Suprapubic skin (tissue), 4 donors: ENCODE measurements around the gene GON4L. TPM values are rescaled to one million over a fixed set of nuclear protein-coding genes. Genes with fewer than 3 reads are reported as not detected.
"Not testable (repeated sequence)": the region's sequence is repeated elsewhere in the genome, so short reads cannot be mapped to it uniquely, and the experiment has no call there.

Experiments
- DNase-seq, 2 donors: peaks; one replicate each; pipeline ENCODE4 v3.0.0-alpha.2; 2019; ENCODE audit warnings: low spot score in 2 of 2
- H3K27ac ChIP-seq: fragments of 200-600 bp; sonication (generic); one replicate; pipeline ENCODE4 v1.5.1; 2019
- H3K27me3 ChIP-seq: fragments of 200-600 bp; sonication (generic); one replicate; pipeline ENCODE4 v1.5.1; 2019
- H3K36me3 ChIP-seq: fragments of 200-600 bp; sonication (generic); one replicate; pipeline ENCODE4 v1.5.1; 2019
- H3K4me1 ChIP-seq: fragments of 200-600 bp; sonication (generic); one replicate; pipeline ENCODE4 v1.5.1; 2019
- H3K4me3 ChIP-seq: fragments of 200-600 bp; sonication (generic); one replicate; pipeline ENCODE4 v1.5.1; 2019; ENCODE audit warnings: mild to moderate bottlenecking
- H3K9me3 ChIP-seq: fragments of 200-600 bp; sonication (generic); one replicate; pipeline ENCODE4 v1.5.1; 2019
- EP300 ChIP-seq: sonication (generic); formaldehyde crosslinking; IDR thresholded peaks from one replicate; pipeline ENCODE4 v1.6.1; 2017; ENCODE audit warnings: antibody characterized with exemption
- POLR2A ChIP-seq, 2 donors: fragments of 450-650 bp; IDR thresholded peaks; one replicate each; pipeline ENCODE4 v1.6.1; 2017; ENCODE audit warnings: antibody characterized with exemption in 2 of 2, mild to moderate bottlenecking in 2 of 2, moderate library complexity in 2 of 2
- POLR2AphosphoS5 ChIP-seq, 3 donors: sonication (generic); formaldehyde crosslinking; IDR thresholded peaks; one replicate each; pipeline ENCODE4 v1.6.1; 2017; ENCODE audit warnings: antibody characterized with exemption in 3 of 3
- WGBS: methylation state at CpG from one replicate; pipeline ENCODE4 v1.1.5; 2018; 5-methylcytosine and 5-hydroxymethylcytosine counted together
- total RNA-seq, 4 donors: library from RNA; depleted of rRNA; stranded (reverse); fragments of >200 nt; gene quantifications; one replicate each; pipeline ENCODE4 v1.1.0, GENCODE V29; 2016
- TF ChIP-seq, protein P1 (sequence below), 2 donors: fragments of 200-600 bp in 1 of 2; fragments of 450-650 bp in 1 of 2; sonication (generic) in 1 of 2; IDR thresholded peaks; one replicate each; pipeline ENCODE4 v1.5.1; 2016 to 2019; ENCODE audit warnings: antibody characterized with exemption in 2 of 2, mild to moderate bottlenecking in 1 of 2, moderate library complexity in 1 of 2

GON4L gene
- total RNA-seq, 4 donors from 2014 or later, result 27.5 to 82.6 (median 43.2) TPM

DNA sequence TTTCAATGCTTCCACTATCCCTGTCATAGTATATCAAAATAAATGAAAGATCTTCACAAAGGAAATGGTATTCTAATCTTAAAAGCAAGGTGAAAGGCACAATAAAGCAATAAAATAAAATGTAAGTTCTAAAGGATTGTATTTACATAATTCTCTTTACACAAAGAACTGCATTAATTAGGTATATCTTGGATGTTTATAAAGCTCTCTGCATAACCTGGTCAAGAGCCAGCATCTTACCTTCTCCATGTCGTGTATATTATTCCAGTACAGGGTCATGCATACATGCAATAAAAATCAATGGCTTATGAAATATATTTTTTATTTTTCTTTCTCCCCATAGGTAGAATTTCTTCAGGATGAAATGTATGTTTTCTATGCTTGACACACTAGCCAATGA, 63.8 kb downstream of the GON4L start:
- DNase-seq, result no peak
- H3K4me3 ChIP-seq, result no peak overlapping the region
- H3K27ac ChIP-seq, result no peak overlapping the region
- 80% methylated on average over 1 of the region's 1 CpG for WGBS
- TF ChIP-seq, protein P1, sequence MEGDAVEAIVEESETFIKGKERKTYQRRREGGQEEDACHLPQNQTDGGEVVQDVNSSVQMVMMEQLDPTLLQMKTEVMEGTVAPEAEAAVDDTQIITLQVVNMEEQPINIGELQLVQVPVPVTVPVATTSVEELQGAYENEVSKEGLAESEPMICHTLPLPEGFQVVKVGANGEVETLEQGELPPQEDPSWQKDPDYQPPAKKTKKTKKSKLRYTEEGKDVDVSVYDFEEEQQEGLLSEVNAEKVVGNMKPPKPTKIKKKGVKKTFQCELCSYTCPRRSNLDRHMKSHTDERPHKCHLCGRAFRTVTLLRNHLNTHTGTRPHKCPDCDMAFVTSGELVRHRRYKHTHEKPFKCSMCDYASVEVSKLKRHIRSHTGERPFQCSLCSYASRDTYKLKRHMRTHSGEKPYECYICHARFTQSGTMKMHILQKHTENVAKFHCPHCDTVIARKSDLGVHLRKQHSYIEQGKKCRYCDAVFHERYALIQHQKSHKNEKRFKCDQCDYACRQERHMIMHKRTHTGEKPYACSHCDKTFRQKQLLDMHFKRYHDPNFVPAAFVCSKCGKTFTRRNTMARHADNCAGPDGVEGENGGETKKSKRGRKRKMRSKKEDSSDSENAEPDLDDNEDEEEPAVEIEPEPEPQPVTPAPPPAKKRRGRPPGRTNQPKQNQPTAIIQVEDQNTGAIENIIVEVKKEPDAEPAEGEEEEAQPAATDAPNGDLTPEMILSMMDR (IDR thresholded peaks at IDR 0.05), result no peak
- TF ChIP-seq EP300 (no peak), POLR2A (IDR thresholded peaks at IDR 0.05) (no peak), POLR2AphosphoS5 (IDR thresholded peaks at IDR 0.05) (no peak)
- H3K36me3 ChIP-seq, result peaks cover 56% of the 10 kb centered on the region
- H3K9me3 ChIP-seq, result no peaks in the 10 kb centered on the region
- H3K27me3 ChIP-seq, result no peaks in the 10 kb centered on the region
- H3K4me1 ChIP-seq, result no peaks in the 10 kb centered on the region

DNA sequence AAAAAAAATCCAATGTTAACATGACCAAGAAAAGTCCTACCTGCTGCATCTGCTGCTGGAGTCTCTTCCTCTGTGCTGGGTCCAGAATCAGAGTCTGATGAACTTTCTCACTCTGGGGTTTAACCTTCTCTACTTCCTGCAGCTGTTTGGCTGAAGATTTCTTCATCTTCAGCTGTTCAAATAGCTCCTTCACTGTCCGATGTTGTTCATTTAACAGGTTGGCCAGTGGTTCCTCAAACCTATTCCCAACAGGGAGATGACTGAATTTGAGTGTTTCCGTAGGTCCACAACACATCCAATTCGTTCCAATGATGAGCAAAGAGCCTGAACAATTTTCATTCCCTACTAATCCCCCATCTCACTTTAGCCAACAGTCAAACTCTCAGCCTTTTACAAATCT, 79.4 kb downstream of the GON4L start:
- DNase-seq, result no peak
- H3K36me3 ChIP-seq, result peaks cover 69% of the 10 kb centered on the region

DNA sequence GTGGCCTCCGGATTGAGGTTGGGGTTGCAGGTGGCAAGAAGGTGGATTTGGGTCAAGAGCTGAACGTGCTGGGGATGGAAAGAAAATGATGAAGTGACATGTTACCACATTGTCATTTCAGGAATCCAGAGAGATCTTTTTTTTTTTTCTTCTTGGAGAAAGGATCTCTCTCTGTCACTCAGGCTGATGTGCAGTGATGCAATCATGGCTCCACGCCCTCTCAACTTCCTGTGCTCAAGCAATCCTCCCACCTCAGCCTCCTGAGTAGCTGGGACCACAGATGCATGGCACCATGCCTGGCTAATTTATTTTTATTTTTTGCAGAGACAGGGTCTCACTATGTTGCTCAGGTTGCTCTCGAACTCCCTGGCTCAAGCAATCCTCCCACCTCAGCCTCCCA, 80.6 kb downstream of the GON4L start:
- no peak for TF ChIP-seq POLR2A (IDR thresholded peaks at IDR 0.05)
- TF ChIP-seq, protein P1 (IDR thresholded peaks at IDR 0.05), result no peak
- TF ChIP-seq EP300, result no peak
- TF ChIP-seq POLR2AphosphoS5 (IDR thresholded peaks at IDR 0.05), result no peak
- Histone ChIP-seq H3K36me3 (peaks cover 71% of the 10 kb centered on the region), H3K9me3 (no peaks in the 10 kb centered on the region), H3K27ac (no peak overlapping the region), H3K4me3 (no peak overlapping the region), H3K27me3 (no peaks in the 10 kb centered on the region), H3K4me1 (no peaks in the 10 kb centered on the region)
- WGBS, result 91% methylated on average over 4 of the region's 4 CpGs
- no peak for DNase-seq

More for the DNA sequence above, 79.4 kb downstream of the GON4L start:
- TF ChIP-seq, protein P1 (IDR thresholded peaks at IDR 0.05), result no peak
- TF ChIP-seq POLR2AphosphoS5 (IDR thresholded peaks at IDR 0.05), result no peak
- 93% methylated on average over 3 of the region's 3 CpGs for WGBS
- Histone ChIP-seq H3K27ac (no peak overlapping the region), H3K4me1 (no peaks in the 10 kb centered on the region), H3K27me3 (no peaks in the 10 kb centered on the region), H3K4me3 (no peak overlapping the region), H3K9me3 (no peaks in the 10 kb centered on the region)

DNA sequence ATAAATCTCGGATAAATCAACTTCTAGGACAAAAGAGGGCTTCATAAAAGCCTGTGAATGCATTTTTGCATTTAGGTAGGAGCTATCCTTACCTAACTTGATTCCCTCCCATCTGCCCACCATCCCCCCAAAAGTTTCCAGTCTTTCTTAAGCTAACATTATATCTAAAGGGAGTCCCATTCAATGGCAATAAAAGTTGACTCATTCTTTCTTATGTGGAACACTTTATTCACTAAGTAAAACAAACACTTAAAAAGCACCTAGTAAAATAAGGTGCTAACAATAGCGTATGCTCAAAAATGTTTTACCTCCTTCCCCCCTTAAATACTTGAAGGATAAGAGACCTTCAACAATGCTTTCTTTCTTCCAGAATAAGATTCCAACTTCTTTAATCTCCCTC, 83.8 kb downstream of the GON4L start:
- H3K4me3 ChIP-seq, result no peak overlapping the region

DNA sequence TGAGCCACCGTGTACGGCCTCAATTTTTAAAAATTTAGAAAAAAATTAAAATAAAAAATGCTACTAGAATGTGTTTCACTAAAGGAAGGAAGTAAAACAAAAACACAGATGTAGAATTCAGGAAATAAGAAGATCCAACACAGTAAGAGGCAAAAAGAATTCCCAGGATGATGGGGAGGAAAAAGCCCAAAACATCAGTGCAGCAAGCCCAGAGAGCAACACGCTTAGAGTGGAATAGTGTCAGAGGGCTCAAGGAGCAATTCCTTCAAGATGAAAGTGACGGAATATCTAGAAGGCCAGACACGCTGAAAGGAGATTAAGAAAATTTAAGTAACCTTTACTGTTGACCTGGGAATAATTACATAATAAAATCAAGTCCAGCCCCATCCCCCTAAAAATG, 87.8 kb downstream of the GON4L start:
- 93% methylated on average over 5 of the region's 5 CpGs for WGBS
- Histone ChIP-seq H3K4me3 (no peak overlapping the region), H3K27ac (no peak overlapping the region), H3K9me3 (no peaks in the 10 kb centered on the region), H3K27me3 (no peaks in the 10 kb centered on the region), H3K4me1 (no peaks in the 10 kb centered on the region), H3K36me3 (peaks cover 93% of the 10 kb centered on the region)
- DNase-seq, result no peak
- TF ChIP-seq, protein P1 (IDR thresholded peaks at IDR 0.05), result no peak
- TF ChIP-seq POLR2AphosphoS5 (IDR thresholded peaks at IDR 0.05), result no peak

More for the DNA sequence above, 83.8 kb downstream of the GON4L start:
- TF ChIP-seq POLR2A (IDR thresholded peaks at IDR 0.05) (no peak), EP300 (no peak), POLR2AphosphoS5 (IDR thresholded peaks at IDR 0.05) (no peak)
- TF ChIP-seq, protein P1 (IDR thresholded peaks at IDR 0.05), result no peak
- Histone ChIP-seq H3K27ac (no peak overlapping the region), H3K36me3 (peaks cover 92% of the 10 kb centered on the region), H3K27me3 (no peaks in the 10 kb centered on the region), H3K4me1 (no peaks in the 10 kb centered on the region), H3K9me3 (no peaks in the 10 kb centered on the region)
- DNase-seq, result no peak
- WGBS, result 81% methylated on average over 2 of the region's 2 CpGs

DNA sequence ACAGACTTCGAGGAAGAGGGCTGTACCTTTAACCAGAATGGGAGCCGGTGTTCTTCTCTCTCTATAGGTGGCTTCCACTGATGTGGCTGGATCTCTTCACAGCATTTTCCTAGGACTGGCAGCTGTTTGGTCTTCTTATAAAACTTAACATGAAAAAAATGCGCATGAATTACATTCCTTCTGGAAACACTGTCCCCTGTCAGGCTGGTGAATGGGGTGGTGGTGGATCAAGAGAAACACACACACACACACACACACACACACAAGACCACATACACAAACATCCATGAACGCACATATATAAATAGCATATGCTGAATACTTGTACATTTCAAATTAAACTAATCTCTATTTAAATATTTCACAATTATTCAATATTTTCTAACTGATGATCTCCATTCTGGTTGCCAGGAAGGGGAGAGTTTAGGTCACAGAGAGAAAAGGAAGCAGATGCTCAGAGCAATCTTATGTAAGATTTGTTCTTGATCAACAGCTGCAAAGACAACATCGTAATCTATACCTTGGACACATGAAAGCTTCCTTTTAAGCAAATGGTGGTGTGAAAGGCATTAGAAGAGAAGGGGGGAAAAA, 89.5 kb downstream of the GON4L start:
- not testable (repeated sequence) for H3K4me1 ChIP-seq, H3K9me3 ChIP-seq, H3K4me3 ChIP-seq, H3K27me3 ChIP-seq, DNase-seq, H3K27ac ChIP-seq
- peaks cover 97% of the 10 kb centered on the region for H3K36me3 ChIP-seq
- WGBS, result 90% methylated on average over 5 of the region's 5 CpGs

DNA sequence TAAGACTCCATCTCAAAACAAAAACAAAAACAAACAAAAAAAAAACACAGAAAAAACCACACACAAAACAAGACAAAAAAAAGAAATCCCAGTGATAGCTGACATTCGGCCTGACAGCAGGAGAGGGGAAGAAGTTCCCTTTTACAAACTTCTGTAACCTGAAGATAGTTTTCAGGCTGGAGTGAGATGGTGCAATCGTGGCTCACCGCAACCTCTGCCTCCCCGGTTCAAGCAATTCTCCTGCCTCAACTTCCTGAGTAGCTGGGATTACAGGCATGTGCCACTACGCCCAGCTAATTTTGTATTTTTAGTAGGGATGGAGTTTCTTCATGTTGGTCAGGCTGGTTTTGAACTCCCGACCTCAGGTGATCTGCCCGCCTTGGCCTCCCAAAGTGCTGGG, 93.0 kb downstream of the GON4L start:
- not testable (repeated sequence) for H3K4me1 ChIP-seq, H3K4me3 ChIP-seq, DNase-seq, H3K27me3 ChIP-seq, H3K9me3 ChIP-seq, H3K27ac ChIP-seq
- WGBS, result 89% methylated on average over 7 of the region's 7 CpGs
- H3K36me3 ChIP-seq, result peaks cover 94% of the 10 kb centered on the region

DNA sequence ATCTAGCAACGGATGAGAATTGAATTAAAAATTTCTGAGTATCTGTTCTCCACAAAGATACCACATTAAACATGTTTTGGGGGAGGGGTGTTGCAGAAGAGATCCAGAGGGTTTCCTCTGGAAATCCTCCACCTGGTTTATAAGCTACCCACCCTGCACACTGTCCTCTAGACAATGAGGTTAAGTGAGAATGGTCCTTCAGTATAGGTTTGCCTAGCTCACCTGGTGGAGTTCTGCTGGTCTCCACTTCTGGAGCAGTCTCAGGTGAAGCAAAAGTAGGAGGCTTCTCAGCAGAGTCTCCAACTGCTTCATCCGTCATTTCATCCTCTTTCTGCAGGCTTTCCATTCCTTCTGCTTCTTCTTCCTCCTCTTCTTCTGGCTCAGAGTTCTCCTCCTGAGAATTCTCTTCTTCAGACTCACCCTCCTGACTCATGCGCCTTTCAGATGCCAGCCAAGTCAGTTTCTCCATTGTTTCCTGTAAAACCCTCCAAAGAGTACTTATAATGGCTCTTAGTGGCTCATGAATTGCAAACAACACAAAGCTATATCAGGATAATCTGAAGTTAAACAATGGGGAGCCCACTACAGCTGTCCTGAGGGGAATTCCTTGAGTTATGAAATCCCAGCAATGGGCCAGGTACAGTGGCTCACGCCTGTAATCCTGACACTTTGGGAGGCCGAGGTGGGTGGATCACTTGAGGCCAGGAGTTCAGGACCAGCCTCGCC, 93.8 kb downstream of the GON4L start:
- not testable (repeated sequence) for H3K27me3 ChIP-seq, H3K4me3 ChIP-seq, H3K9me3 ChIP-seq, H3K4me1 ChIP-seq, H3K27ac ChIP-seq
- H3K36me3 ChIP-seq, result peaks cover 94% of the 10 kb centered on the region
- 75% methylated on average over 6 of the region's 6 CpGs for whole genome bisulfite sequencing
- peak in 1 of 2 donors; percentile 69 for DNase-seq
